Left colon (tissue), 2 donors: ENCODE measurements around the gene SYTL2. TPM values are rescaled to one million over a fixed set of nuclear protein-coding genes. Genes with fewer than 3 reads are reported as not detected.
A peak's percentile ranks its signal among the peaks of the same experiment; 100 is the strongest.
"Not testable (repeated sequence)": the region's sequence is repeated elsewhere in the genome, so short reads cannot be mapped to it uniquely, and the experiment has no call there.

Experiments used
- ATAC-seq: fragments of 200-7000 bp; cut with Tn5 transposase; one replicate; pipeline ENCODE4 v1.9.1; 2020; ENCODE audit warnings: mild to moderate bottlenecking, moderate library complexity
- DNase-seq, 2 donors: peaks; one replicate each; pipeline ENCODE4 v3.0.0-alpha.2; 2020
- intact Hi-C, 2 donors: fragments of 100-400 bp; cut with DNase I in 1 of 2; cut with micrococcal nuclease in 1 of 2; formaldehyde crosslinking; loops; one replicate each; pipeline versions ENCODE4 v1.11.2 to v1.14.0; 2022; cut with DNase I, micrococcal nuclease
- total RNA-seq, 2 donors: library from RNA; stranded (reverse); fragmentation: NEBNext Ultra II Directional; extraction: Animal tissue kit (Norgen Biotek cat#: 25700); gene quantifications; one replicate each; pipeline ENCODE4 v1.2.1, GENCODE V29; 2021
- donor health status: DM: no; HTN: no; CAD: no.
- donor health status: DM: yes; HTN: yes; CAD: no.

SYTL2 gene
- total RNA-seq, 2 donors from 2014 or later, result 300 to 306 TPM

DNA sequence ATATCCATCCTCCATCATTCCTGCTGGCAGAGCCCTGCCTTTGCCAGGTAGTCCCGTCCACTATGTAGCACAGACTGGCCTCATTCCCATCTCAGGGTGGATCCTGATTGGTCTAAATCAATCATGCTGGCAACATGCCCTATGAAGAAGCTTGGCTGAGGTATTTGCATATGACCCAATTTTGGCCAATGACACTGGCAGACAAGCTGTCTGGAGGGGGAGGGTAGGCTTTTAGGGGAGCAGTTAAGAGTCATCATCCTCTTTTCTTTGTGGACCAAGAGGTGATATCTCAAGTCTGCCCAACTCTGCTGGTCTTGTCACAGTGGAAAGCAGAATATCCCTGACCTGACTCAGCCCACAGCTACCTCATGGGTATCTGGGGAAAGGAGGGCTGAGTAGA, 130.0 kb downstream of the SYTL2 start:
- intact Hi-C loops, result no loop called here

GRCh38 chr11:85679576-85679975, 131.4 kb downstream of the SYTL2 start:
- intact Hi-C loops, result no loop called here
- DNase-seq (no peak), ATAC-seq (no peak)

More for the DNA sequence above, 130.0 kb downstream of the SYTL2 start:
- DNase-seq, result no peak
- ATAC-seq, result no peak

GRCh38 chr11:85673393-85673792, 137.5 kb downstream of the SYTL2 start:
- ATAC-seq, result no peak
- intact Hi-C loops, result no loop called here

DNA sequence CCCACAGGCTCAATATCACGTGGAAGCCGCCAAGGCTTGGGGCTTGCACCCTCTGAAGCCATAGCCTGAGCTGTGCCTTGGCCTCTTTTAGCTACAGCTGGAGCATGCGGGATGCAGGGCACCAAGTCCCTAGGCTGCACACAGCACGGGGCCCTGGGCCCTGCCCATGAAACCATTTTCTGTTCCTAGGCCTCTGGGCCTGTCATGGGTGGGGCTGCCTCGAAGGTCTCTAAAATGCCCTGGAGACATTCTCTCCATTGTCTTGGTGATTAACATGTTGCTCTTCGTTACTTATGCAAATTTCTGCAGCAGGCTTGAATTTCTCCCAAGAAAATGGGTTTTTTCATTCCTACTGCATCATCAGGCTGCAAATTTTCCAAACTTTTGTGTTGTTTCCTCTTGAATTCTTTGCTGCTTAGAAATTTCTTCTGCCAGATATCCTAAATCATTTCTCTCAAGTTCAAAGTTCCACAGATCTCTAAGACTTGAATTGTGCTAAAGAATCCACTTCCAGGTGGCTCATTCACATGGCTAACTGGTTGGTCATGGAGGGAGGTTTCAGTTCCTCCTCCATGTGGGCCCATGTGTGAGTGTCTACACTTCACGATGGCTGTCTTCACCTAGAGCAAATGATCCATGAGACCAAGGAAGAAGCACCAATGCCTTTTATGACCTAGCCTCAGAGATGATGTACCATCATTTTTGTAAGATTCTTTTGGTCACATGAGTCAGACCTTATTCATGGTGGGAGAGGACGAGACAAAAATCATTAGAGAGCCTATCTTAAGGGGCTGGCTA, 138.6 kb downstream of the SYTL2 start:
- ATAC-seq (no peak), DNase-seq (no peak)
- intact Hi-C loops, result no loop called here

More at GRCh38 chr11:85673393-85673792, 137.5 kb downstream of the SYTL2 start:
- DNase-seq, result no peak

- intact Hi-C loops, DNase-seq: not testable (repeated sequence)
- peak; percentile 82 for ATAC-seq
Measured at GRCh38 chr11:85670949-85671663, 139.8 kb downstream of the SYTL2 start.

DNA sequence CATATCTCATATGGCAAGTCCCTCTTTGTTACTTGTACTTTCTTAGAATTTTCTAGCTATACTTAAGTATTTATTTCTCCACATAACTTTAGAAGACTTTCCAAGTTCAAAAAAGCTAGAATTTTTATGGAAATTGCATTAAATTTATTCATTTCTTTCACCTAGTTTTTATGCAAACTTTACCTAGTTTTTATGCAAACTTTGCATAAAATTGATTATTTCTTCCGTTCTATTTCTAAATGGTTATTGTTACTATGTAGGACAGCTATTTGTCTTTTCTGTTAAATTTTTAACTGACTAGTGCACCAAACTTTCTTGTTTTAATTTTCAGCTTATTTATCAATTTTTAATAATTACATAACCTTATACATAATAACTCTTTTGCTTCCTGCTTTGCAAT, 142.8 kb downstream of the SYTL2 start:
- ATAC-seq (no peak), DNase-seq (no peak)
- intact Hi-C loops, result no loop called here

GRCh38 chr11:85666687-85667086, 144.3 kb downstream of the SYTL2 start:
- ATAC-seq (no peak), DNase-seq (no peak)
- intact Hi-C loops, result no loop called here

DNA sequence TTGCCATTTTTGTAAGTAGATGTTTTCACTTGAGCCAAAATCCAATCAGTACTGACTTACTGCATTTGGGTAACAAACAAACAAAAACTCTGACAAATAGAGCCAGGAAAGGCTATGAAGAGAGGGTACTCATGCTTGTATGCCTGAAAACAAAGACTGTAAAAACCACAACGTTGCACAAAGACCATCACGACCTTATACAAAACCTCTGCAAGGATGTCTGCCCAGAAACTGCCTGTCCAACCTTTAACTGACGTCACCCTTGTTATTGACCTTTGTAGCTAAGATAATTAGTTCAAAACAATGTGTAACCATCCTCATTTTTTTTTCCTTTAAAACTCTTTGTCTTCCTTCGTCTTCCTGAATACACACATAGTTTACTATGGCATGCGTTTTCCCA, 145.2 kb downstream of the SYTL2 start:
- intact Hi-C loops, result no loop called here
- no peak for DNase-seq
- ATAC-seq, result peak; percentile 13

GRCh38 chr11:85664615-85665481, 146.1 kb downstream of the SYTL2 start, which contains the start of gene CREBZF:
CREBZF (minus strand) TSS chr11:85665129; CDS start chr11:85664875, 254 bp downstream.
- intact Hi-C loops, result no loop called here
- ATAC-seq (peak; percentile 88), DNase-seq (peak; percentile 94 to 96)

DNA sequence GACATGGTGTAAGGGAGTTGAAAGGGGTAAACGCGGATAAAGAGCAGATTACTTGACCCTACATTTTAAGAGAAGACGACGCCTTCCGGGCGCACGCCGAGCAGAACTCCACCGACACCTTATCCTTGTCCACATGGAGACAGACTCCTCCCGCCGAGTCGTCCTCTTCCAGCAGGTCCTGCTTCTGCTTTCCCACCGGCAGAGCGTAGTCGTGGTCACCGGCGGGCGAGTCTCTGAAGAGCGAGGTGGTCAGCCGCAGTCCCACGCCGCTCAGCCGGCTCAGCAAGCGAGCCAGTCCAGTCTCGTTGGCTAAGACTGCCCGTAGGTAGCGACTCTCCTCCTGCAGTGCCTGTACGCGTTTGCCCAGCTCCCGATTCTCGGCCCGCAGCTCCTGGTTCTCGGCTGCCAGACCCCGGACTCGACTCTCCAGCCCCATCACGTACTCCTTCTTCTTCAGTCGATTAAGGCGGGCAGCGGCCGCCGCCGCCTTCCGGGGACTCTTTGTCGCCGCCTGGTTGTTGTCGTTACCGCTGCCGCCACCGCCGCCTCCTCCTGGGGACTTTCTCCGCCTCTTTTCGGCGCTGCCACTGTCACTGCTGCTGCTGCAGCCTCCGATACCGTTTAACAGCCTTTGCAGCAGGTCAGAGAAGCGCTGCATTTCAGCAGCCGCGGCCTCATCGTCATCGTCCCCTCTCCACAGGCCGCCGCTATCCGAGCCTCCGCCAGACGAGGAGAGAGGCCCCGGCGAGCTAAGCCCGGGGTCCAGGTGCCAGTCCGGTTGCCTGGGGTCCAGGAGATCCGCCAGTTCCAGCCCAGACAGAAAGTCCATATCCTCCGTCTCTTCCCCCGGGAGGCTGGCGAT, 147.0 kb downstream of the SYTL2 start:
- intact Hi-C loops, result no loop called here
- peak; percentile 79 for ATAC-seq
- peak; percentile 83 to 90 for DNase-seq

- DNase-seq, result no peak
- intact Hi-C loops, result no loop called here
- no peak for ATAC-seq
Measured at GRCh38 chr11:85663080-85663752, 147.7 kb downstream of the SYTL2 start.

GRCh38 chr11:85661972-85662664, 148.8 kb downstream of the SYTL2 start:
- ATAC-seq (no peak), DNase-seq (no peak)
- intact Hi-C loops, result no loop called here

DNA sequence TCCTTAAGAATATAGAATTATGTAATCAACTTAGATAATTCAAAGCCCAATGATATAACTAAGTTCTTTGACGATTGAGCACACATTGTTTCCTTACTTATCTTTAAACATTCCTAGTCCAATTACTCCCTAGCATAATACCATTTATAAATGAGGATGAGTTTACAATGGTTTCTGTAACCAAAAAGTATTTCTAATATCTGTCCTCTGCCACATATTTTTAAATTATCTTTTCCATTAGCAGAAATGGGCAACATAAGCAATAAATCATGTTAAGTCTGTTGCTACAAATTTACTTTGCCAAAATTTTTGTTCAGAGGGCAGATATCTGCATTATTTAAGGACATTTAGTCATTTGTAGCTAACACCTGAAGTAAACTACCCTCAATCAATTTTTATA, 152.8 kb downstream of the SYTL2 start:
- DNase-seq (no peak), ATAC-seq (no peak)
- intact Hi-C loops, result no loop called here

- DNase-seq (no peak), ATAC-seq (no peak)
- intact Hi-C loops, result no loop called here
Measured at GRCh38 chr11:85656777-85657176, 154.2 kb downstream of the SYTL2 start.

- ATAC-seq, DNase-seq, intact Hi-C loops: not testable (repeated sequence)
Measured at GRCh38 chr11:85654343-85654742, 156.6 kb downstream of the SYTL2 start.

GRCh38 chr11:85652786-85653447, 158.0 kb downstream of the SYTL2 start:
- intact Hi-C loops, result no loop called here
- ATAC-seq (no peak), DNase-seq (no peak)

DNA sequence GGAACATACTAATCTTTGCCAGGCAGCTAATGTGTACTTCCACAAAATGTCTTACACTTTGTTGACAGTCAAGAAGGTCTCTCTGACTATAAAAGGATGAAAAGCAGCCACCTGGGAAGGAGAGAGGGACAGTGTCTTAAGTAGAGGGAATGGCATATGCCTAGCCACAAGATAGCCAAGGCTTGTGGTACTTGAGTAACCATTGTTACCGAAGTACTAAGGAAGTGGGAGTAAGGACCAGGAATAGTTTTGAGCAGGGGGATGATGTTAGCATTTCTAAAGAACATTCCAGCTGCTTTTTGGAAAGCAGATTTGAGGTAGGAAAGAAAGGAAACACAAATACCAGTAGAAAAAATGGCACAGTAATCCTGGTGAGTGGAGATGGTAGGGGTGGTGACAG, 159.8 kb downstream of the SYTL2 start:
- intact Hi-C loops, result no loop called here
- DNase-seq (no peak), ATAC-seq (no peak)
